ENCODE data around the gene ADORA2B. TPM values are rescaled to one million over a fixed set of nuclear protein-coding genes. Genes with fewer than 3 reads are reported as not detected.

ADORA2B gene
- total RNA-seq, 2 donors from 2014 or later, result 20.8 to 39.4 TPM

- Histone ChIP-seq H3K9ac (ENCODE audit: low read depth in 2 of 2, low read length in 2 of 2) (no peak overlapping the region), H3K4me3 (no peak overlapping the region), H3K27me3 (peaks cover 15% of the 10 kb centered on the region), H3K4me1 (no peaks in the 10 kb centered on the region), H3K9me3 (no peaks in the 10 kb centered on the region), H3K27ac (no peak overlapping the region), H3K36me3 (no peaks in the 10 kb centered on the region)
- intact Hi-C loops (cut with DNase I), result no loop called here
- no peak for TF ChIP-seq CTCF (IDR thresholded peaks at IDR 0.05)
- DNase-seq, result no peak
Observed at GRCh38 chr17:15913826-15914225, 31.1 kb upstream of the ADORA2B start.

DNA sequence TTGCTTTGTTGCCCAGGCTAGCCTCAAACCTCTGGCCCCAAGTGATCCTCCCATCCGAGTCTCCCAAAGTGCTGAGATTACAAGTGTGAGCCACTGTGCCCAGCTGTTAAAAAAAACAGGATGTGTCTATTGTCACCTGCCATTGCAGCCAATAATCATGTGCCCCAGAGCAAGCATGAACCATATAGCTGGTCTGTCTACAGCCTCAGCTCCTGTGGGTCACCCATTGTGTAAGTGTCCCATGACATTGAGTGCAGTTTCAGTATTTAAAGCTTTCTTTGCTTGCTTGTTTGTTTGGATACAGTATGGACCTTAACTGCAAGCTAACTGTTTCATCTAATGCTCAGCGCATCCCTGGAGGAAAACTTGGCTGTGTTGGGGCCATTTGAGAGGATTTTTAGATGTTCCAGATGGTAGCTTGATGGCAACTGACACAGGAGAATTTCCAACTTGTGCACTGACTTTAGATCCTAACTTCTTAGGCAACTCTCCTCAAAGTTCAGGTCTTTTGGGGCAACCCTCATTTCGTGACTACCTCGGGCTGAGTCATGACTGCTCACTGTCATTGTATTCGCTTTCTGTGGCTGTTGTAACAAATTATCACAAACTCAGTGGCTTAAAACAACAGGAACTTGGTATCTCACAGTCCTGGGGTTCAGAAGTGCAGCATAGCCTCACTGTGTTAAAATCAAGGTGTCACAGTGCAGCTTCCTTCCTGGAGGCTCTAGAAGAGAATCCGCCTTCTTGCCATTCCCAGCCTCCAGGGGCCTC, 30.3 kb upstream of the ADORA2B start:
- no peaks in the 10 kb centered on the region for H3K9me3 ChIP-seq
- H3K27me3 ChIP-seq, result peaks cover 15% of the 10 kb centered on the region
- TF ChIP-seq CTCF (IDR thresholded peaks at IDR 0.05), result no peak
- no peak for DNase-seq
- H3K4me3 ChIP-seq, result no peak overlapping the region
- no peaks in the 10 kb centered on the region for H3K4me1 ChIP-seq
- no peaks in the 10 kb centered on the region for H3K36me3 ChIP-seq
- H3K27ac ChIP-seq, result no peak overlapping the region
- intact Hi-C loops (cut with DNase I), result no loop called here
- no peak overlapping the region for H3K9ac ChIP-seq (ENCODE audit: low read depth in 2 of 2, low read length in 2 of 2)

GRCh38 chr17:15915961-15916360, 29.0 kb upstream of the ADORA2B start:
- no peak for DNase-seq
- Histone ChIP-seq H3K36me3 (no peaks in the 10 kb centered on the region), H3K4me1 (no peaks in the 10 kb centered on the region), H3K27ac (no peak overlapping the region), H3K9ac (ENCODE audit: low read depth in 2 of 2, low read length in 2 of 2) (no peak overlapping the region), H3K27me3 (peaks cover 15% of the 10 kb centered on the region), H3K9me3 (no peaks in the 10 kb centered on the region), H3K4me3 (no peak overlapping the region)
- no peak for TF ChIP-seq CTCF (IDR thresholded peaks at IDR 0.05)
- intact Hi-C loops (cut with DNase I), result no loop called here

DNA sequence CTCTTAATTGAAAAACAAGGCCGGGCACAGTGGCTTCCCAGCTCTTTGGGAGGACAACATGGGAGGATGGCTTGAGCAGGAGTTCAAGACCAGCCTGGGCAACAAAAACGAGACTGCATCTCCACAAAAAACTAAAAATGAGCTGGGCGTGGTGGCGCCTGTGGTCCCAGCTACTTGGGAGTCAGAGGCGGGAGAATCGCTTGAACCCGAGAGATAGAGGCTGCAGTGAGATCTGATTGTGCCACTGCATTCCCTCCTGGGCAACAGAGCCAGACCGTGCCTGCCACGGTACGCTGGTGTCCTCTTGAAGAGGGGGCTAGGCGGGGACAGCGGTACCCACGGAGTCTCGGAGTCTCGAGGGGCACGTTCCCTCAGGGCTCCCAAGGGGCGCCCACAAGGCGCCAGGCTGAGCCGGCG, 27.9 kb upstream of the ADORA2B start:
- no peak for TF ChIP-seq CTCF (IDR thresholded peaks at IDR 0.05)
- no peak for DNase-seq
- H3K27me3 ChIP-seq, result peaks cover 15% of the 10 kb centered on the region
- H3K9me3 ChIP-seq, result no peaks in the 10 kb centered on the region
- H3K4me3 ChIP-seq, result no peak overlapping the region
- no peaks in the 10 kb centered on the region for H3K4me1 ChIP-seq
- H3K9ac ChIP-seq (ENCODE audit: low read depth in 2 of 2, low read length in 2 of 2), result no peak overlapping the region
- intact Hi-C loops (cut with DNase I), result no loop called here
- no peak overlapping the region for H3K27ac ChIP-seq
- no peaks in the 10 kb centered on the region for H3K36me3 ChIP-seq

- no peak for DNase-seq
- H3K4me1 ChIP-seq, result no peaks in the 10 kb centered on the region
- no peak overlapping the region for H3K9ac ChIP-seq (ENCODE audit: low read depth in 2 of 2, low read length in 2 of 2)
- intact Hi-C loops (cut with DNase I), result no loop called here
- no peak for TF ChIP-seq CTCF (IDR thresholded peaks at IDR 0.05)
- peaks cover 15% of the 10 kb centered on the region for H3K27me3 ChIP-seq
- H3K9me3 ChIP-seq, result no peaks in the 10 kb centered on the region
- H3K36me3 ChIP-seq, result no peaks in the 10 kb centered on the region
- no peak overlapping the region for H3K27ac ChIP-seq
- H3K4me3 ChIP-seq, result no peak overlapping the region
Observed at GRCh38 chr17:15917438-15918027, 27.4 kb upstream of the ADORA2B start.
